ENCODE results near the gene SGMS2.

DNA sequence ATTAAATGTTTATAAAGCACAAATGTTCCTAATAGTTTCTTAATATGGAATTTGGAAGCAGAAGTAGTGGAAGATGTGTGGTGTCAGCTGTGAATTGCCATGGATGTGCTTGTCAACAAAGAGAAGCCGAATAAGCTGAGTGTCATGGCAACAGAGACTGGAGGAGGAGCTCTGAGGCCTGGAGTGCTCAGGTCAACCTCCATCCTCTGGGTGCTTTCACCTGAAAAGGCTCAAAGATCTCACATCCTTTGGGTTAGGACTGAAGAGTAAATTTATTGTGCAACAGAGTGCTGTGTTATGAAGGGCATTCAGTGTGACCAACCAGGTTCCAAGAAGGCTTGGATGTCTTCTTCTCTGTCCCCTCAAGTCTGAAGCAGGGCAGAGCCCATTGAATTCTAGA lies 18.7 kb downstream of the SGMS2 start:
- TF ChIP-seq, protein P1, sequence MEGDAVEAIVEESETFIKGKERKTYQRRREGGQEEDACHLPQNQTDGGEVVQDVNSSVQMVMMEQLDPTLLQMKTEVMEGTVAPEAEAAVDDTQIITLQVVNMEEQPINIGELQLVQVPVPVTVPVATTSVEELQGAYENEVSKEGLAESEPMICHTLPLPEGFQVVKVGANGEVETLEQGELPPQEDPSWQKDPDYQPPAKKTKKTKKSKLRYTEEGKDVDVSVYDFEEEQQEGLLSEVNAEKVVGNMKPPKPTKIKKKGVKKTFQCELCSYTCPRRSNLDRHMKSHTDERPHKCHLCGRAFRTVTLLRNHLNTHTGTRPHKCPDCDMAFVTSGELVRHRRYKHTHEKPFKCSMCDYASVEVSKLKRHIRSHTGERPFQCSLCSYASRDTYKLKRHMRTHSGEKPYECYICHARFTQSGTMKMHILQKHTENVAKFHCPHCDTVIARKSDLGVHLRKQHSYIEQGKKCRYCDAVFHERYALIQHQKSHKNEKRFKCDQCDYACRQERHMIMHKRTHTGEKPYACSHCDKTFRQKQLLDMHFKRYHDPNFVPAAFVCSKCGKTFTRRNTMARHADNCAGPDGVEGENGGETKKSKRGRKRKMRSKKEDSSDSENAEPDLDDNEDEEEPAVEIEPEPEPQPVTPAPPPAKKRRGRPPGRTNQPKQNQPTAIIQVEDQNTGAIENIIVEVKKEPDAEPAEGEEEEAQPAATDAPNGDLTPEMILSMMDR (conservative IDR thresholded peaks at IDR 0.05; ENCODE audit: low read depth, low read length) = no peak
- TF ChIP-seq EZH2 (IDR thresholded peaks at IDR 0.05; ENCODE audit: low read length, unreplicated experiment) (no peak), EZH2phosphoT487 (IDR thresholded peaks at IDR 0.05; ENCODE audit: borderline replicate concordance, low read length) (no peak)

Measured in PC-3 (cell line).